ENCODE measurements around the gene COQ10B. TPM values are rescaled to one million over a fixed set of nuclear protein-coding genes. Genes with fewer than 3 reads are reported as not detected.

The COQ10B gene
- total RNA-seq, 2 experiments from 2014 or later = 5.0 to 12.2 TPM

- peaks cover 42% of the 10 kb centered on the region for H3K4me1 ChIP-seq (ENCODE audit: insufficient read depth, low read length, poor library complexity, severe bottlenecking)
- H3K4me2 ChIP-seq (ENCODE audit: low read length) = peak overlapping the region; percentile 91
- H3K9me3 ChIP-seq (ENCODE audit: low read length) = no peaks in the 10 kb centered on the region
- H3K4me3 ChIP-seq (ENCODE audit: low read depth, low read length, poor library complexity, severe bottlenecking) = peak overlapping the region; percentile 99
- CTCF ChIA-PET (ENCODE audit: unreplicated experiment) = no interaction called here
- H3K79me2 ChIP-seq (ENCODE audit: insufficient read depth, low read depth, low read length) = peaks cover 72% of the 10 kb centered on the region
- peak overlapping the region; percentile 72; the same call in 1 of the 2 replicates for H2AFZ ChIP-seq (ENCODE audit: low read length)
- peaks cover 41% of the 10 kb centered on the region for H3K36me3 ChIP-seq (ENCODE audit: insufficient read depth, low read length)
- no peaks in the 10 kb centered on the region for H3K9me2 ChIP-seq (ENCODE audit: insufficient read depth, low read length)
- POLR2A ChIA-PET = interaction anchor here (1.1 to 3.4 kb wide), 9 partner anchors 10 to 271 kb away, joined by 3 to 22 read pairs (median 4); partner anchors contain the start of genes COQ10B, HSPD1, HSPE1 and MARS2
- H4K20me1 ChIP-seq (ENCODE audit: insufficient read depth, low read length) = peaks cover 31% of the 10 kb centered on the region
- DNase-seq (ENCODE audit: low spot score) = peak; percentile 21
- intact Hi-C loops (cut with micrococcal nuclease; ENCODE audit: unreplicated experiment) = loop anchor here (5.0 to 10.0 kb wide), 2 partner anchors 273 to 1779 kb away; partner anchors contain the start of genes MARS2 and SLC39A10
- BruUV-seq (replicated peaks) = TSS peak; percentile 79
- peak overlapping the region; percentile 76 for H3K27ac ChIP-seq (ENCODE audit: low read depth, low read length, poor library complexity, severe bottlenecking)
- TF ChIP-seq CTCF (conservative IDR thresholded peaks at IDR 0.05; ENCODE audit: low read length) (no peak), EZH2phosphoT487 (IDR thresholded peaks at IDR 0.05; ENCODE audit: borderline replicate concordance, low read depth, low read length) (no peak)
Measured at GRCh38 chr2:197433780-197434438, 19.4 kb upstream of the COQ10B start.

DNA sequence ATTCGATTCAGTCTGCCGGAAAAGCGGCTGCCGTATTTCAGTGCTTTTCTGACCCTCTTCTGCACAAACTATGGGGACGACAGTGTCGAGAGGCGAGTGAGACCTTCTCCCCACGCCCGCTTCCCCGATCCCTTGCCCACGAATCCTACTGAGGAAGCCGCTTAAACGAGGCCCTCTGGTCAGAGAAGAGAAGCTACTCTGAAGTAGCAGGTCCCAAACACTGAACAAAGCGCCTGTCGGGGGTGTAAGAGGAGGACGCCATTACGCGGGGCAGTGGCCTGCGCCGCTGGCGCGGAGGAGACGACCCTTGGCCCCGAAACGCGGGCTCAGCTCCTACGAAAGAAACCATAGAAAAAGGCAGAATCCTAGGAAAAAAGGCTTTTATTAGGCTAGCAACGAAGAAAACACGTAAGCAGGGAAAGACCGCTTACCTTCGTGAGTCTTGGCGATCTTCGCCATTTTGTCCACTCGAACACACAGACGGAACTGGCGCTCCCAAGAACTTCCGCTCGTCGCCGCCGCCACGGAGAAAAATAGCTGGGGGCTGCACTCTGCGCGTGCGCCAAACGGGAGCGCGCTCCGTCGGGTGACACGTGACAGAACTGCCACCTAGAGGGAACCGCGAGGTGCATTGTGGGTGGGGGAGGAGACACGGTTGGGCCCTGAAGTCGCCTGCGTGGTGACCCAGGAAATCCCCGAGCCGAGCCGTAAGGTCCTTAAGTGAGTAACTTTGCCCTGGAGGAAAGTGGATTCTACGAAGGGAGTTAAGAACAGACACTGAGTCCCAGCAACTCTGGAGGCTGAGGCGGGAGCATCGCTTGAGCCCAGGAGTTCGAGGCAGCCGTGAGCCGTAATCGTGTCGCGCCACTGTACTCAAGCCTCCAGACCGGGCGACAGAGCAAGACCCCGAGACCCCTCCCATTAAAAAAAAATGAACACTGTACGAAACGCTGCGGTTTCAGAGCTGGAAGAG is 18.5 kb upstream of the COQ10B start, which contains the start of gene SF3B1:
TSS of gene SF3B1 (minus strand) at position 488 of the 973 bp plus-strand sequence. CDS start at position 459, 29 bp downstream.
- ChIA-PET CTCF (ENCODE audit: unreplicated experiment) (no interaction called here), POLR2A (interaction anchor here (0.5 to 5.0 kb wide), 22 partner anchors 10 to 294 kb away, joined by 3 to 41 read pairs (median 4); partner anchors contain the start of genes COQ10B, HSPD1, HSPE1 and MARS2)
- Histone ChIP-seq H3K4me3 (ENCODE audit: low read depth, low read length, poor library complexity, severe bottlenecking) (peak within 1 kb of the TSS; percentile 99), H3K79me2 (ENCODE audit: insufficient read depth, low read depth, low read length) (peaks cover 63% of the 10 kb centered on the region), H3K4me2 (ENCODE audit: low read length) (peak within 1 kb of the TSS; percentile 91), H4K20me1 (ENCODE audit: insufficient read depth, low read length) (peaks cover 26% of the 10 kb centered on the region), H3K36me3 (ENCODE audit: insufficient read depth, low read length) (peaks cover 32% of the 10 kb centered on the region), H3K27ac (ENCODE audit: low read depth, low read length, poor library complexity, severe bottlenecking) (peak within 1 kb of the TSS; percentile 76), H3K9me2 (ENCODE audit: insufficient read depth, low read length) (no peaks in the 10 kb centered on the region), H3K4me1 (ENCODE audit: insufficient read depth, low read length, poor library complexity, severe bottlenecking) (peaks cover 42% of the 10 kb centered on the region), H3K9me3 (ENCODE audit: low read length) (no peaks in the 10 kb centered on the region), H2AFZ (ENCODE audit: low read length) (peak within 1 kb of the TSS; percentile 78)
- no TSS peak for BruUV-seq (replicated peaks)
- TF ChIP-seq CTCF (conservative IDR thresholded peaks at IDR 0.05; ENCODE audit: low read length) (no peak), EZH2phosphoT487 (IDR thresholded peaks at IDR 0.05; ENCODE audit: borderline replicate concordance, low read depth, low read length) (no peak)
- intact Hi-C loops (cut with micrococcal nuclease; ENCODE audit: unreplicated experiment) = loop anchor here (1.0 to 10.0 kb wide), 5 partner anchors 18 to 1780 kb away; partner anchors contain the start of genes COQ10B, HSPE1, MARS2 and SLC39A10
- DNase-seq (ENCODE audit: low spot score) = peak; percentile 99
